ENCODE results near the gene PHYHIPL. TPM values are rescaled to one million over a fixed set of nuclear protein-coding genes. Genes with fewer than 3 reads are reported as not detected.
"Not testable (repeated sequence)": the region's sequence is repeated elsewhere in the genome, so short reads cannot be mapped to it uniquely, and the experiment has no call there.

Gene PHYHIPL
- total RNA-seq, 2 donors from 2014 or later: 2.6 TPM; not detected in 1

DNA sequence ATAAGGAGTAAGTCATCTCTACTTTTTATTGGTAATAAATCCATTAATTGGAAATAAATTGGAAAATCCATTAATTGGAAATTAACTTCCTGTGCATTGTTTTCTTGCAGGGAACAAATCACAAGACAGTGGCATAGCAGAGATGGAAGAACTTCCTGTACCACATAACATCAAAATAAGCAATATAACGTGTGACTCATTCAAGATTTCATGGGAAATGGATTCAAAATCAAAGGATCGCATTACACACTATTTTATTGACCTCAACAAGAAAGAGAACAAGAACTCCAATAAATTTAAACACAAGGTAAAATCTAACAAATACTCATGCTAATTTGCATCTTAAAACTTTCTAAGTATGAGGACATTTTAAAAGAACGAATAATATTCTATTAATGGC is 57.8 kb downstream of the PHYHIPL start:
- no peak for ATAC-seq (ENCODE audit: insufficient number of reproducible peaks, low FRiP score, low read depth)
- H3K27ac ChIP-seq: no peak overlapping the region
- H3K27me3 ChIP-seq (replicated peaks; ENCODE audit: insufficient read depth): no peaks in the 10 kb centered on the region
- H3K9me3 ChIP-seq: no peaks in the 10 kb centered on the region
- no peak overlapping the region for H3K4me3 ChIP-seq
- TF ChIP-seq, protein P1, sequence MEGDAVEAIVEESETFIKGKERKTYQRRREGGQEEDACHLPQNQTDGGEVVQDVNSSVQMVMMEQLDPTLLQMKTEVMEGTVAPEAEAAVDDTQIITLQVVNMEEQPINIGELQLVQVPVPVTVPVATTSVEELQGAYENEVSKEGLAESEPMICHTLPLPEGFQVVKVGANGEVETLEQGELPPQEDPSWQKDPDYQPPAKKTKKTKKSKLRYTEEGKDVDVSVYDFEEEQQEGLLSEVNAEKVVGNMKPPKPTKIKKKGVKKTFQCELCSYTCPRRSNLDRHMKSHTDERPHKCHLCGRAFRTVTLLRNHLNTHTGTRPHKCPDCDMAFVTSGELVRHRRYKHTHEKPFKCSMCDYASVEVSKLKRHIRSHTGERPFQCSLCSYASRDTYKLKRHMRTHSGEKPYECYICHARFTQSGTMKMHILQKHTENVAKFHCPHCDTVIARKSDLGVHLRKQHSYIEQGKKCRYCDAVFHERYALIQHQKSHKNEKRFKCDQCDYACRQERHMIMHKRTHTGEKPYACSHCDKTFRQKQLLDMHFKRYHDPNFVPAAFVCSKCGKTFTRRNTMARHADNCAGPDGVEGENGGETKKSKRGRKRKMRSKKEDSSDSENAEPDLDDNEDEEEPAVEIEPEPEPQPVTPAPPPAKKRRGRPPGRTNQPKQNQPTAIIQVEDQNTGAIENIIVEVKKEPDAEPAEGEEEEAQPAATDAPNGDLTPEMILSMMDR (IDR thresholded peaks at IDR 0.05): no peak
- H3K36me3 ChIP-seq: no peaks in the 10 kb centered on the region
- no peak for DNase-seq (ENCODE audit: low spot score)
- no peaks in the 10 kb centered on the region for H3K4me1 ChIP-seq (ENCODE audit: control insufficient read depth in 1 of 2, low read depth in 2 of 2)

DNA sequence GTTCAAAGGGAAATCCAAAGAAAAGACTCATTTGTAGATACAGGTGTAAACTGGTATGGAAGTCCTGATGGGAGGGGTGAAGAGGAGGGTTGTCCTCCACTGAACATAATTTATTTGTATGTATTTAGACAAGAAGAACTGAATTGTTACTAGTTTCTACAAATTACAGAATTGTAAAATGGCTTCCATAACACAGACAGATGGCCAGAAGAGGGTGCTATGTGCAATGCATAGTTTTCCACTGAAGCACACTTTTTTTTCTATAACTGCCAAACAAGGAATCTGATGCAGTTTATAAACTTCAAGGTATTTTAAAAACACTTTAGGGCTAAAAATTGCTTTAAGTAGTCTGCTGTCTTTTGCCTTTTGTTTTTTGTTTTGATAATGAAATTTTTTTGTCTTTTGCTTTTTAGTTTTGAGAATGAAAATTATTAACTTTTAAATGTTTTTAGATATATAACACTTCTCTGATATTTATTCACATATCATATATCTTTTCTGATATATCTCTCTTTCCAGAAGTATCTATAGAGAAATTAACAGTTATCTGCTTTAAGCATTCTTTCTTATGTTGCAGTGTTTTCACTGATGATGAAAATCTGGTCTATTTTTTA is 58.5 kb downstream of the PHYHIPL start:
- H3K9me3 ChIP-seq: no peaks in the 10 kb centered on the region
- ATAC-seq (ENCODE audit: insufficient number of reproducible peaks, low FRiP score, low read depth) (no peak), DNase-seq (ENCODE audit: low spot score) (no peak)
- no peak overlapping the region for H3K4me3 ChIP-seq
- no peaks in the 10 kb centered on the region for H3K36me3 ChIP-seq
- H3K27ac ChIP-seq: no peak overlapping the region
- H3K4me1 ChIP-seq (ENCODE audit: control insufficient read depth in 1 of 2, low read depth in 2 of 2): no peaks in the 10 kb centered on the region
- TF ChIP-seq, protein P1 (IDR thresholded peaks at IDR 0.05): peak; percentile 32
- no peaks in the 10 kb centered on the region for H3K27me3 ChIP-seq (replicated peaks; ENCODE audit: insufficient read depth)

DNA sequence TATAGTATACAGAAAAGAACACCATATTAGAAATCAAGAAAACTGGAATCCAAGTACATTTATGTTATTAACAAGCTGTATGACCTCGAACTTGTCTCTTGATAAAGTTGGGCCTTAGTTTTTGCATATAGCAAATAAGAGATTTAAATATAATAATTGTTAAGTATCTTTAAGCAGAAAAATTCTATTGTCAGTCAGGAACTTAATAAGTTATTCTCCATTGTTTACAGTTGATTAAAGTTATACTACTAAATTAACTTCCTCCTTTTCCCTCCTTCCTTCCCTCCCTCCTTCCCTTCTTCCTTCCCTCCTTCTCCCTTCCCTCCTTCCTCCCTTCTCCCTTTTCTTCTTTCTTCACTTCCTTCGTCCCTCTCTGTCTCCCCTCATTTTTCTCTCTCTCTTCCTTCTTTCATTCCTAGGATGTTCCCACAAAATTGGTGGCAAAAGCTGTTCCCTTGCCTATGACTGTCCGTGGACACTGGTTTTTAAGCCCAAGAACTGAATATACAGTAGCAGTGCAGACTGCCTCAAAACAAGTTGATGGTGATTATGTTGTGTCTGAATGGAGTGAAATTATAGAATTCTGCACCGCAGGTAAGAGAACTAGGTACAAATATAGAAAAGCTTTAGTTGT is 59.7 kb downstream of the PHYHIPL start:
- DNase-seq (ENCODE audit: low spot score): no peak
- H3K36me3 ChIP-seq: no peaks in the 10 kb centered on the region
- H3K4me3 ChIP-seq: no peak overlapping the region
- no peaks in the 10 kb centered on the region for H3K27me3 ChIP-seq (replicated peaks; ENCODE audit: insufficient read depth)
- H3K9me3 ChIP-seq: no peaks in the 10 kb centered on the region
- no peak overlapping the region for H3K27ac ChIP-seq
- peaks cover 0 to 8% of the 10 kb centered on the region in 2 donors for H3K4me1 ChIP-seq (ENCODE audit: control insufficient read depth in 1 of 2, low read depth in 2 of 2)
- ATAC-seq (ENCODE audit: insufficient number of reproducible peaks, low FRiP score, low read depth): no peak
- TF ChIP-seq, protein P1 (IDR thresholded peaks at IDR 0.05): no peak

DNA sequence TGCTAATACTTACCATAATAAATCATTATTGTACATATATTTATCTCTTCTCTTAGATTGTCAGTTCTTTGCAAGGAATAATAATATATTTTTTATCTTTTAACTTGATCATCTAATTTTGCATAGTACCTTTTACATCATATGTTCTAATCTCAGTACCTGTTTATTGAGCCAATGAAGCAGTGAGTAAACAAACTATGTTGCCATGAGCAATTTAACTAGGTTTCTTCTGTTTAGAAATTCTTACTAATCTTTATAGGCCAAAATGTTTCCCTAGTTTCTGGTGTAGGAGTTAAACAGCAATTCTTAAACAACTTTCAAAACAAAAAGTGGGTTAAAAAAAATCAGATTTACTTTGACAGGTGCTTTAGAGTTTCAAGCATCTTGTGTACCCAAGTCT is 61.3 kb downstream of the PHYHIPL start:
- DNase-seq (ENCODE audit: low spot score) (no peak), ATAC-seq (ENCODE audit: insufficient number of reproducible peaks, low FRiP score, low read depth) (no peak)
- H3K4me3 ChIP-seq: no peak overlapping the region
- H3K27me3 ChIP-seq (replicated peaks; ENCODE audit: insufficient read depth): no peaks in the 10 kb centered on the region
- no peaks in the 10 kb centered on the region for H3K36me3 ChIP-seq
- peaks cover 0 to 8% of the 10 kb centered on the region in 2 donors for H3K4me1 ChIP-seq (ENCODE audit: control insufficient read depth in 1 of 2, low read depth in 2 of 2)
- H3K9me3 ChIP-seq: no peaks in the 10 kb centered on the region
- TF ChIP-seq, protein P1 (IDR thresholded peaks at IDR 0.05): no peak
- H3K27ac ChIP-seq: no peak overlapping the region

DNA sequence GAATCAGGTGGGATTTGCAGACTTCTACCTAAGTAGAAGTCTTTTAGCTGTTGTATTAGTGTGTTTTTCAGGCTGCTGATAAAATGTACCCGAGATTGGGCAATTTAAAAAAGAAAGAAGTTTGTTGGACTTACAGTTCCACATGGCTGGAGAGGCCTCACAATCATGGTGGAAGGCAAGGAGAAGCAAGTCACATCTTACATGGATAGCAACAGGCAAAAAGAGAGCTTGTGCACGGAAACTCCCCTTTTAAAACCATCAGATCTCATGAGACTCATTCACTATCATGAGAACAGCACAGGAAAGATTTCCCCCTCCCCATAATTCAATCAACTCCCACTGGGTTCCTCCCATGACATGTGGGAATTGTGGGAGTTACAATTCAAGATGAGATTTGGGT is 62.7 kb downstream of the PHYHIPL start:
- not testable (repeated sequence) for DNase-seq (ENCODE audit: low spot score); ATAC-seq (ENCODE audit: insufficient number of reproducible peaks, low FRiP score, low read depth); H3K9me3 ChIP-seq

More for the DNA sequence above, 62.7 kb downstream of the PHYHIPL start:
- H3K36me3 ChIP-seq; H3K4me3 ChIP-seq; H3K27ac ChIP-seq; H3K4me1 ChIP-seq (ENCODE audit: control insufficient read depth in 1 of 2, low read depth in 2 of 2); H3K27me3 ChIP-seq (replicated peaks; ENCODE audit: insufficient read depth): not testable (repeated sequence)

Data from thoracic aorta (tissue), 2 donors.